Hindlimb muscle (tissue), 1 donor: ENCODE results near the gene TEX54. TPM values are rescaled to one million over a fixed set of nuclear protein-coding genes. Genes with fewer than 3 reads are reported as not detected.
"Not testable (repeated sequence)": the region's sequence is repeated elsewhere in the genome, so short reads cannot be mapped to it uniquely, and the experiment has no call there.

Experiments used
- DNase-seq: peaks from one replicate; pipeline ENCODE4 v3.0.0-alpha.2; 2013
- polyA plus RNA-seq: library from polyadenylated mRNA; unstranded; fragments of 120-200 nt; gene quantifications from one replicate; pipeline ENCODE4 v1.2.1, GENCODE V29; 2013; ENCODE audit not compliant: insufficient read length

Gene TEX54
- polyA plus RNA-seq, 1 donor, result not detected

GRCh38 chr11:62854825-62855570 lies 22.4 kb upstream of the TEX54 start:
- no peak for DNase-seq

- no peak for DNase-seq
Observed at GRCh38 chr11:62854013-62854824, 21.6 kb upstream of the TEX54 start.

- no peak for DNase-seq
Observed at GRCh38 chr11:62853279-62853965, 20.8 kb upstream of the TEX54 start.

- no peak for DNase-seq
Observed at GRCh38 chr11:62852523-62853188, 20.0 kb upstream of the TEX54 start.

- no peak for DNase-seq
Observed at GRCh38 chr11:62851807-62852522, 19.3 kb upstream of the TEX54 start.

GRCh38 chr11:62850911-62851806 lies 18.5 kb upstream of the TEX54 start:
- DNase-seq, result no peak

- DNase-seq, result no peak
Observed at GRCh38 chr11:62847767-62848314, 15.2 kb upstream of the TEX54 start.

- DNase-seq, result no peak
Observed at GRCh38 chr11:62846177-62846576, 13.5 kb upstream of the TEX54 start.

GRCh38 chr11:62844154-62844553 lies 11.5 kb upstream of the TEX54 start:
- no peak for DNase-seq

- no peak for DNase-seq
Observed at GRCh38 chr11:62843466-62843865, 10.8 kb upstream of the TEX54 start.

- DNase-seq, result not testable (repeated sequence)
Observed at GRCh38 chr11:62842891-62843290, 10.2 kb upstream of the TEX54 start.

- DNase-seq, result no peak
Observed at GRCh38 chr11:62842171-62842741, 9.6 kb upstream of the TEX54 start.

GRCh38 chr11:62841361-62842170 lies 8.9 kb upstream of the TEX54 start:
- DNase-seq, result peak; percentile 93

GRCh38 chr11:62840721-62841360 lies 8.2 kb upstream of the TEX54 start:
- DNase-seq, result peak; percentile 64

GRCh38 chr11:62839050-62839945 lies 6.7 kb upstream of the TEX54 start, which contains the start of gene WDR74:
Gene WDR74 (minus strand): TSS chr11:62839590. CDS start chr11:62839570, 20 bp downstream.
- DNase-seq, result peak; percentile 96

GRCh38 chr11:62835336-62835735 lies 2.7 kb upstream of the TEX54 start:
- no peak for DNase-seq

GRCh38 chr11:62831520-62832335 lies 913 bp downstream of the TEX54 start, which contains the start of gene STX5:
Gene STX5 (minus strand): TSS chr11:62832051. CDS start chr11:62831243, 808 bp downstream.
- DNase-seq, result peak; percentile 99
